CD4-positive, alpha-beta T cell treated with Interleukin-2 at 100 ng/mL for 4 hours (primary cell): ENCODE measurements around the gene CAMK2D.

Experiments
- DNase-seq: peaks from one replicate; pipeline ENCODE4 v3.0.0-alpha.2; 2020; ENCODE audit warnings: low spot score

The CAMK2D gene

DNA sequence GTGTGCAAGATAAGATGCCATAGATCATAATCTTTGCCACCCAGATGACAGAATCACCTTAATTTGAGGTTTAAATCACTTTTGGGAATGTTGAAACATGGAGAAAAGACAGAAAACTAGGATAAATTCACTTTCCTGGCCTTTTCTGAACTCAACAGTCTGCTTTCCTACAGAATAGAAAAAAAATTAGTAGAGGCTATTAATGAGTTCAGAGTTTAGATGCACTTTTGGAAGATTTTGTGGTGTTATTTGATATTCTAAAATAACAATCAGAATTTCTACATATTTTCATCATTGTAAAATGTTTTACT lies 195.9 kb downstream of the CAMK2D start:
- DNase-seq, result no peak

DNA sequence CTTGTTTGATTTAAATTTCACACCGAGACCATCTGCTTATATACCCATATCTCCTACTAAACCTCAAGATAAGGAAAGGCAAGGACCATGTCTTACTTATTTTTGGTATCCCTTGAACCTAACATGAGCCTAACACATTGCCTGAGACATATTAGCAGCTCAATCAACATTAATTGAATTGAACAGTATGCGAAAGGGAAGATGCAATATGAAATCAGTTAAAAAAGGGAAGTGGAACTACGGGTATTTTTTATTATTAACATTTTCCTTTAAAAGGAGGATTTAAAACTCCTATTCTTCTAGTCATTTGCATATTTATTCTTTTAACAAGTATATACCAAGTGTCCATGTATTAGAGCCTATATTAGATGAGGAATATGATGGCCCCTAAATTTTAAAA lies 197.0 kb downstream of the CAMK2D start:
- no peak for DNase-seq

DNA sequence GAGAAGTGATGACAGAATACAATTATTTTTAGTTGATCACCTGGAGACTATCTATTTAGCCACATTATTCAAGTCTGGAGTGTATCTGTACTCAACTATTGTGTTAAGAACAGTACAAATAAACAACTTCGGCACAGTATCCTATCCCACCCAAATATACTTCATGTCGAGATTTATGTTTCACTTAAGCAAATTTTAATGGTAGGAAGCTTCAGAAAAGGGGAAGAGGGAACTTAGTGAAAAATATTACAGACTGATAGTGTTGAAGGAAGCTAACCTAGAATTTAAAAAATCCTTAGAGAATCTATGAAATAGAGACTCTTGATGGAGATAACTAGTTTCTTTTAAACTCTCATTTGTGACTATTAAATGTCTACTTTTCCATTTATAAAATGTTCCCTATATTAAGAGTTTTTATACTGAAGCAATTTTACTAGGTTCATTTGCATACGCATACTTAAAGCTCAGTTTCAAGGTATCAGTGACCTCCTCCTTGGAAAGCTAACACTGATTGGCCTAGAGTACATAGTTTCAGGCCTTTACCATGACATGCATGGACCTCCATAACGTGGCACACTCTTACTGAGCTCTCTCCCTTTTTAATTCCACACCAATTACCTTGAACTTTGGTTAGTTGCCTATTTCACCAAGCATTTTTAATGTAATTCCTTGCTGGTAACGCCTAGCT lies 197.7 kb downstream of the CAMK2D start:
- no peak for DNase-seq

DNA sequence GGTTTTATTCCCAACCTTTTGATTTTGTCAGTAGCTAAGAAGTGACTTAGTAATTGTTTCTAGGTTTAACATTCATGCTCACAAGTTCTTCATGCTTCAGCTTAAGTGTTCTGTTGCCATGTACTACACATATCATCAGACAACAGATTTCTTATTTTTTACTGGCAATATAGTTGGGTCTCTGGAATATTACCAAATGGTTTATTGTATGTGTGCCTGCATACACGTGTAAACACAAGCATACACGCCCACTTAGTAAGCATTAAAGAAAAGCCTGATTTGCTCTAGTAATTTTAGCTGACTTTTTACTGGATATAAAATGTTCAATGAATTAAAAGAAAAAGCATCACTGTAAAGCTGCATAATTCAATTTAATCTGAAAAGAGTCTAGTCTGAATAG lies 199.8 kb downstream of the CAMK2D start:
- DNase-seq, result no peak

DNA sequence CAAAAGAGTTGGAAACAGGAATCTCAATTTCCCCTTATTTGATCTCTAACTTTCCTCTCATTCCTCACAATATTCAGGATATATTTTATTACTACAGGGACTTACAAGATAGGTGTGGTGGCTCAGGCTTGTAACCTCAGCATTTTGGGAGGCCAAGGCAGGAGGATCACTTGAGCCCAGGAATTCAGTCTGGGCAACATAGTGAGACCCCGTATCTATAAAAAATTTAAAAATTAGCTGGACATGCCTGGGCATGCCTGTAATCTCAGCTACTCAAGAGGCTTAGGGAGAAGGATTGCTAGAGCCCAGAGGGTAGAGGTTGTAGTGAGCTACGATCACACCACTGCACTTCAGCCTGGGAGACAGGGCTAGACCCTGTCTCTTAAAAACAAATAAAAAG lies 200.4 kb downstream of the CAMK2D start:
- DNase-seq, result no peak

DNA sequence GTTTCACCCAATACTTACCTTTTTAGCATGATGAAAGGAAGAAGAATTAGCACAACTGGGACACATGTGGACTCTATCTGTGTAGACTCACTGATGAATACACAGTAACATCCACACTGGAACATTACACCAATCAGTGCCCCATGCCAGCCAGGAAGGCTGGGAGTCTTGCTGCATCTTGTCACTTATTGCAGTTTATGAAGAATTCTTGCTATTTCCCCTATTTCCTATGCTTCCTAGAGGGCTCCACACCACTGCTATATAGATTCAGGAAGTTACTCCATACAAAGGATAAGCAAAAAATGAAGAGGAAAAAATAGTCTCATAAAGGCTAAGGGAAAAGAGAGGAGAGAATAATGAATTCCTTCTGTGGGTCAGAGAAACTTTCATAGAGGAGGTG lies 201.0 kb downstream of the CAMK2D start:
- no peak for DNase-seq

DNA sequence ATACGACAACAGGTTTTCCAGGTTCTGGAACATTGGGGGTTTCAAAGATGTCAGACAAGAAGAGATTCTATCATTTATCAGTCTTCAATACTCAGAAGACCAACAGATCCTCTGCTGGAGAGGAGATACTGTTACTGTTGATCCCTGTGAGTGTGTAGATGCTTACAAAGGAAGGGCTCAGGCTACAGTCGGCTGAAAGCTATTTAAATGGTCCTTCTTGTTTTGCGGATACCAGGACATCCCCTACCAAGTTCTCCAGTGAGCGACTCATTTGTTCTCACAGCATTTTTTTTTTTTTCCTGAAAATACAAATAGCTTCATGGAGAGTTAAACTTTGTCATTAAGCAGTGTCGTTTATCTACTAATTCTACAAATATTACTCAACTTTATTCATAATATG lies 201.6 kb downstream of the CAMK2D start:
- no peak for DNase-seq

DNA sequence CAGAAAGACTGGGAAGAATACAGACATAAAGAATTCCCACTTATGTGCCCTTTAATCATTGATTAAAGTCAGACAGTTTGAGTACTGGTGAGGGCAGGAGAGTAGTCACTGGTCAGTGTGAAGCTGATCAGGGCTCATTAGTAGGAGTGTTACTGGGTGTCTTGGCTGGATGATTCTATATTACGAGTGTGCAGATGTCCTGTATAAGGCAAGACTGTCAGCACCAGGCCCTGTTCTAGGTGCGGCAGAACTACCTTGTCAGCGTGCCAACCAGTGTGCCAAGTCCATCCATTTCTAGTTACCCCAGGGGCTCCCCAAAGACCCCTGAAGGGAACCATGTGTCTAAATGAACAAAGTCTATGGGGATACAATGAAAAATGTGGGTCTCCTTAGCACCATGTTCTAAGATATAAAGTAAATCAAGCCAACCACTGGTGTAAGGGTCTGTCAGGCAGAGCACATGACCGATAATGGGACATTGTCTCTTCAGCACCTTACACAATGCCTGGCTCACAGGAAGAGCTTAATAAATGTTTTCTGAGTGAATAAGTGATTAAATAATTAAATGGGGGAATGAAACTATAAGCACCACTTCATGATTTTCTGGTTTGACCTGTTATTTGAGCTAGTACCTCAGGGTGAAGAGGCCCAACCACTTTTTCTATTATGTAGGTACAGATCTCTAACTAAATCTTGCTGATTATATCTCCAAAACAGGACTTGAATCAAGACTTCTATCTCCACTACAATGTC lies 205.0 kb downstream of the CAMK2D start:
- DNase-seq, result no peak

DNA sequence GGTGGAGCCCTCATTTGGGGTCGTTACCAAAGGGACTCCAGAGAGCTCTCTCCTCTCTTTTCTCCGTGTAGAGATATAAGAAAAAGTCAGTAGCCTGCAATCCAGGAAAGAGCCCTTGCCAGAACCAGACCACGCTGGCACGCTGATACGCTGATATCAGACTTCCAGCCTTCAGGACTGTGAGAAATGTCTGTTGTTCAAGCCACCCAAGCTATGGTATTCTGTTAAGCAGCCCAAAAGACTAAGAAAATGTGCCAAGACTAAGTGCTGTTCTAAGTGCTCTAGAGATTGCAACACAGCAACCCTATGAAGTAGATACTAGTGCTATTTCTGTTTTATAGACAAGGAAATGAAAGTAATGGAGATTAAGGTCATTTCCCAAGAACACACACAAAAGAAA lies 205.7 kb downstream of the CAMK2D start:
- no peak for DNase-seq

DNA sequence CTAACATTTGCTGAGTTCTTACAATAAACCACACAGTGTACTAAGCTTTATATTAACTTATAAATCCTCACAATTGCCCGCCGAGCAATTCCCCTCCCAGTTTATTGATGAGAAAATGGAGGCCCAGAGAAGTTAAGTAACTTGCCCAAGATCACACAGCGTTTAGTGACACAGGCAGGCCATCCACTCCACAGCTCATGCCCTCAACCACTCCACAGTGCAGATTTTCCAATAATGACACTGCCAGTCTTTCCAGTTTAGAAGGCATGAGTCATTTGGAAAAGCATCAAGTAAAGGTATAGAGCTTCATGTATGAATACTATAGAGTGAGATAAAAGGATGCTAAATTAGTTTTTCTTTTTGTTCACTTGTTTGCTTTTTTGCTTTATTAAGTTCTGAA lies 208.5 kb downstream of the CAMK2D start:
- DNase-seq, result no peak

DNA sequence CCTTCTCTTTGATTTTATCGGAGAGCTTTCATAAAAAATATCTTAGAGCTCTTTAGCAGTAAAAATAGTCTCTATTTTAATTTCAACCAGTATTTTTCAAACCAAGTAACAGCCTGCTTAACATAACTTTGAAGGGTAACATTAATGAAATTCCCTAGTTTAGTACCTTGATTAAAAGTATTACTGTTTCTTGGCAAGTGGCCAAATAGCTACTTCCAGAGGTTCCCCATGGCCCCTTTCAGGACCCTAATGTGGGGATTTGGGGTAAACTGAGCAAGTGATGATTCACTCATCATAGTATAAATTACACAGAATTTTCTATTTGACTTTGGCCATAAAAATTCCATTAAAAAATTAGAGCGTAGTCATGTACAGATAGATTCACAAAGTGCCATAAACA lies 211.0 kb downstream of the CAMK2D start:
- DNase-seq, result no peak

DNA sequence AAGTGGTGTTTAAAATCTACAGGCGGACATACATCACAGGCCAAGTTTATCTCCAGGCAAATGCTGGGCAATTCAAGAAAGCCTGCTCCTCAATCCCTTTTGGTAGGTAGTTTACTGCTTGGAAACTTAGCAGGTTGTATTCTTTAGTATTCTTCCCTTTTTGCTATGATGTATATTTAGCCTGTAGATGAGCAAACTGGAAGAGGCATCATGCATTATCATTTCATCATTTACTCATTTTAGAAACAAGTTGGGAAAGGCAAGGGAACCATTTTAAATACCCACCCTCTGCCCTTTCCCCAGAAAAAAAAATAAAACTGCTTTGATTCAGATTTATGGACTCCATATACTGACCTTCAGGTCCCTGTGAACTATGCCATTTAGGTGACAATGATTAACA lies 213.2 kb downstream of the CAMK2D start:
- no peak for DNase-seq

DNA sequence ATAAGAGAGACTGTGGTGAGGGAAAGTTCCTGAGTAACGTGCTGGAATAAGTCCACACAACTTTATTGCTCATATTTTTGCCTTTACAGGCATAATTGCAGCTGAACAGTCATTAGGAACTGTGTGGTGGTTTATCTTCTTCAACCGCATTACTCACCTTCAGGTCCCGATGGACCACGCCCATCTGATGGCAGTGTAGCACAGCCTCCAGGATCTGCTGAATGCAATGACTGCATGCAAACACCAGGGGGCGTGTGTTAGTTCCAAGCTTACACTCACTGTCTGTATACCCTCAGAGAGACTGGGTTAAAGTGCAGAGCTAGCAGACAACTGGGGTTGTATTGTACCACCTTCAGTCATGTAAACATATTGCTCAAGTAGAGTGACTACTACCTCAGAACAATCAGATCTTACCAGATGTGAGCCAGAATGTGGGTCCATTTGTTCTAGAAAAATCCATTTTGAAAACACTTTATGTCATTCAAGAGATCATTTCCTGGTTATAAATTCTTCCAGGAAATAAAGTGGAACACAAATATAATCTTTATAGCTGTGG lies 214.0 kb downstream of the CAMK2D start:
- peak; percentile 97 for DNase-seq

DNA sequence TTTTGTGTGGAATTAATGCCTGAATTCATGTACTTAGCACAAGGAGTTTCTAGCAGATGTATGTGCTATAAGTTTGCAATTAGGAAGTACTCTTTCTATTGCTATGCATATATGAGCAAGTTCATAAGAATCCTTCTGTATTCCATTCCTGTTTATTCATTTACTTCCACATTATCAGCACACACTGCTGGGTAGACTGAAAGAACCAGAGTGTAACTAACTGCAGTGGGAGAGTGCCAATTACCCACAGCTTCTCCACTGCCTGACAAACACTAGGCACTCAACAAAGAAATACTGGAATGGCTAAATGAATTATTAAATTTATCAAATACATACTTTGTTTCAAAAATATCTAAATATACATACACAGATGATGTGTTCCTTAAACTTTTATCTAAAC lies 219.6 kb downstream of the CAMK2D start:
- DNase-seq, result no peak

DNA sequence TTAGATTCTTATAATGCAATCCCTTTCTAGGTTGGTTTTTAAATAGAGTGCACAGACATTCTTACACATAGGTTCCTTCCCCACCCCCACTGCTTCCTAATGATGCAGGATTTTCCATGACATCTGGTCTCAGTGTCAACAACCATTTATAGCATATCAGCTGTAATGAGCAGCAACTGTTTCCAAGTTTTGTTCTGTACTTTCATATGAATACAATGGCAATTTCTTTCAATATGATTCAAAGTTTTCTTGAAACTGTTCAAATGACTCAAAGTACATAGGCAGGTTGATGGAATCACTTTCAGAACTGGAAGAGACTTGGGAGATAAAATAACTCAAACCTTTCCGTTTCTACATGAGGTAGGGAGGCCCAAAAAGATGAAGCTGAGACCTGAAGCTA lies 220.7 kb downstream of the CAMK2D start:
- DNase-seq, result no peak

DNA sequence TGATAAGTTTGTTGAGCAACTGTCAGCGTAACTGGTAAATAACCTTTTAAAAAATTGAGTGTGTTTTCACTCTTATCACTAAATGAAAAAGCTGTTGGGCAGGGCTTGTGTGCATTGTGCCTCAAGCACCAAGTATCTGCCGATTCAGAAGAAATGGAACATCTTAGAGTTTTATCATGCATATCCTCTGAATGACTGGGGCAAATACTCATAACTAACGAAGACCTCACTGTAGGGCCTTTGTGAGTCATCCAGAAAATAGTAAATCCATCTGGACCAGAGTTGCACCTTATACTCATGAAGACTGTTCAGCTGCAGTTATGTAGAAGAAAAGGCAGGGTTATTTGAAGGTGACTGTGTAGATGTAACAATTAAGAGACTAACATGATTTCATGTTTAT lies 222.1 kb downstream of the CAMK2D start:
- DNase-seq, result no peak

DNA sequence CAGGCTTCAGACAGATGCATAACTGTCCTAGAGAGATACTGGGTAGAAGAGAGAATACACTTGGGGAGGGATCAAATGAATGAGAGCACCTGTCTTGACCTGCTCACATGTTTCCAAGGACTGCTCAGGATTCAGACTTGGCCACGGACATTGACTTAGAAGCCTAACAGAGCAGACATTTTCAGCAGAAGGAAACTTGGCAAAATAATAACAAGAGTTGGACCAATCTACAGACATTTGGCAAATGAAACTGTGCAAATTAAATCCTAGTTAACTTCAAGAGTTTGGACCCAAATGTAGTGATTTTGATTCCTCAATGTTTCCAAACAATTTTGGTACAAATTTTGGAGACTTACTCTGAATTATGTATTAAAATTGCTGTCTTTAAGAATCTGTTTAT lies 223.9 kb downstream of the CAMK2D start:
- DNase-seq, result no peak

DNA sequence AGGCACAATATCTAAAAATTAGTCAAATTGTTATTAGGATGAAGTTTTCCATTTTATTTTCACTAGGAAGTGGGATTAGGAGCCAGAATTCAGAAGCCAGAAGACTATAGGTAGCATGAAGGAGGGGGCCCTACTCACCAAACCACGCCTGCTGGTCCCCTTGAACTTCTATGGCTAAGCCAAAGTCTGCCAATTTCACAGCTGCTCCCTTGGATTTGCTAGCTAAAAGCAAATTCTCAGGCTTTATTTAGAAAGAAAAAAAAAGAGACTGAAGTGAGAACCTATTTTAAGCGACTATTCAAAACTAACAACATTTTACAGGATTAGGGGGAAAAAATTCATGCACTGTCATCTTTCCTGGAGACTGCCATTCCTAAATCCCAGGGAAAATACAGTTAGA lies 224.3 kb downstream of the CAMK2D start:
- no peak for DNase-seq

DNA sequence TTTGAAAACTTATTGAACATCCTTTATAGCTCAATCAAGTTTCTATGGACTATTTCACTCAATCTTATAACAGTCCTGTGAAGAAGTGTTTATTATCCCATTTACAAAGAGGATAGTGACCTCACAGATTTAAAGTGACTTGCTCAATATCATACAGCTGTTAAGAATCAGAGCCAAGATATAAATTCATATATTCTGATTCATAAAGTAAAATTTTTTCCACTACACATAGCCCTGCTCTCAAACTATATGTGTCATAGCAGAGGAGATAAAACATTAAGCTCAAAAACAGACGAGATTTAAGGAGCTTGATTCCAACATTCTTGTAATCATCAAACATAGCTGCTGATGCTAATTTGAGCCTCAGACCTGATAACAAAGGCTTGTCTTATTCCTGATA lies 226.8 kb downstream of the CAMK2D start:
- no peak for DNase-seq

DNA sequence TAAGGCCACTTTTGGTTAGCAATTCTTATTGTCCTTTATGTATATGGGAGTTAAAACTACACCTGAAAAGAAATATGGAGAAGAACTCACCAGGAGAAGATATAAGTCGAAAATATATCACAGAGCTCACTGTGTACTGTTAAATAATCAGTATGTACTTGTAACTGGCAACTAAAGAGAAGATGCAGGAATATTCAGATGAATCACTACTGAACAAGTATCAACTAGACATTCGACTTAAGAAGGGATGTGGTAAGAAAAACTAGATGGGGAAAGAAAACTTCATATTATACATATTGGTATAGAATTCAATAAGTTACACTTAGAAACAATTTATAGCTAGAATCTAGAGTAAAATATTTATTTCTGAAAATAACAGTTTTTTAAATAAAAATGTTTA lies 230.0 kb downstream of the CAMK2D start:
- DNase-seq, result no peak

DNA sequence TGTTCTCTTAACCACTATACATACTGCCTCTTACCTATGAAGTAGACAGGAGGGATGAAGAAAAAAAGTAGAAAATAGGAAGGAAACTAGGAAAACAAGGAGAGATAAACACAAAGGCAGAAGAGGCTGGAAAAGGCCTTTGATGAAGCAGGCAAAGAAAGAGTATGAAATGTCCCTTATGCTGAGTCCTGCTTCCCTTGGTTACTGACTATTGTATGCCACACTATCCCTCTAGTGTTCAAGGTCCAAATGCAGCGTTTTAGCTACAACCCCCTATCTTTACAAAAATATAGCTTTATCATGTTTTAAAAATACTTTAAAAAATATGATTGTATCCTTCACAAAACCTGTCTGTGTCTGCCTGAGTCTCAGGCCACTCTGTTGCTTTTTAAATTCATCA lies 233.1 kb downstream of the CAMK2D start:
- DNase-seq, result no peak

DNA sequence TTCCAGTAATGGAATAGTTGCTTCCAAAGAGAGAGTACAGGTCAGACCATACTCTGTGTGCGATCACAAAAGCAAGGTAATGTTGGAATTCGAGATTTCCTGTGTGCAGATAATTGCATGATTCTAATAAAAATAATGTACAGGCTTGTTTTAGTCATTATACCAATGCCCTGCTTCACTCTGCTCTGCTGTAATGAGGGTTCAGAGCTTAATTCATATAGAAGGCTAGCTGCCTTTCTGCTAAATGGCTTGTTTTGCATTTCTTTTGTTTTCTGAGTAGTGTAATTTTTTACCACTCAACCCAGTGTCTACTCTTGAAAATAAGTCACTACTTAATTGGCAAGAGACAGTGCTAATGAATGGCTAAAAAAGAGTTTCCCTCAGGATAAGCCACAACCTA lies 236.0 kb downstream of the CAMK2D start:
- DNase-seq, result no peak

DNA sequence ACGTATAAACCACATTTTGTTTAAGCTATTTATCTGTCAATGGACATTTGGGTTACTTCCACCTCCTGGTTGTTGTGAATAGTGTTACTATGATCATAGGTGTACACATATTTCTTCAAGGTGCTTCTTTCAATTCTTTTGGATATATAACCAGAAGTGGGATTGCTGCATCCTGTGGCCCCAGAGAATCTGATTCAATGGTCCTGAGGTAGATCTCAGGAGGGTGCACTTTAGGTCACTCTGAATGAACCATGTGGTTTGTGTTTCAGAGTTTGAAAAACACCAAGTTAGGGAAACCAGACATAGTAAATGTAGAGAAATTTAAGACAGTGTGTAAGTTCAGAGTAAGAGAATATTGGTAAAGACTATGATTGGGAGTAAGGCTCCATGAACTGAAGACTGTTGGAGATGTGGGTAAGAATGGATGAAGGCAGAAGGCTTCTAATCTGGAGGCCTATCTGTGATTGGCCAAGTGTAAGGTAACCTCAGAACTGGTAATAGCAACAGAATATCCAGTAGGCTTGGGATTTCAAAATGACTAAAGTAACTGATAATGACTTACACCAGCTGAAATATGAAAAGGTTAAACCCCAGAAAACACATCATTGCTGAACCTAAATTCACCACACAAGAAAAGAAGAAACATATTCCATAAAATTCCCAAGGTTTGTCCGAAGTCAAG lies 236.9 kb downstream of the CAMK2D start:
- DNase-seq, result no peak
